HL-60/S4 treated with retinoic acid at 250 ng/mL for 4 days and 3 days (cell line): ENCODE data around the gene CLSTN2.

Source experiments
- in situ Hi-C: fragments of 300-500 bp; cut with MboI; formaldehyde crosslinking; loops from 2 replicates; pipeline ENCODE4 v1.7.0; 2022; ENCODE audit warnings: low sequenced_read_pairs

CLSTN2 gene

GRCh38 chr3:140051019-140051957 lies 116.3 kb downstream of the CLSTN2 start:
- in situ Hi-C loops = no loop called here

GRCh38 chr3:140052771-140053702 lies 118.1 kb downstream of the CLSTN2 start:
- in situ Hi-C loops = no loop called here

- in situ Hi-C loops = no loop called here
Observed at GRCh38 chr3:140053794-140054193, 118.8 kb downstream of the CLSTN2 start.

- in situ Hi-C loops = no loop called here
Observed at GRCh38 chr3:140055092-140055791, 120.3 kb downstream of the CLSTN2 start.

- in situ Hi-C loops = no loop called here
Observed at GRCh38 chr3:140056047-140056446, 121.1 kb downstream of the CLSTN2 start.

- in situ Hi-C loops = no loop called here
Observed at GRCh38 chr3:140061211-140061610, 126.2 kb downstream of the CLSTN2 start.

- in situ Hi-C loops = no loop called here
Observed at GRCh38 chr3:140062461-140062860, 127.5 kb downstream of the CLSTN2 start.

GRCh38 chr3:140067487-140067886 lies 132.5 kb downstream of the CLSTN2 start:
- in situ Hi-C loops = no loop called here

- in situ Hi-C loops = no loop called here
Observed at GRCh38 chr3:140068494-140069017, 133.6 kb downstream of the CLSTN2 start.

- in situ Hi-C loops = no loop called here
Observed at GRCh38 chr3:140073278-140074045, 138.5 kb downstream of the CLSTN2 start.

- in situ Hi-C loops = no loop called here
Observed at GRCh38 chr3:140076552-140076951, 141.6 kb downstream of the CLSTN2 start.

- in situ Hi-C loops = no loop called here
Observed at GRCh38 chr3:140077406-140077805, 142.4 kb downstream of the CLSTN2 start.

GRCh38 chr3:140078343-140078742 lies 143.4 kb downstream of the CLSTN2 start:
- in situ Hi-C loops = no loop called here

- in situ Hi-C loops = no loop called here
Observed at GRCh38 chr3:140078940-140079339, 144.0 kb downstream of the CLSTN2 start.

GRCh38 chr3:140081887-140082286 lies 146.9 kb downstream of the CLSTN2 start:
- in situ Hi-C loops = no loop called here

GRCh38 chr3:140085001-140085400 lies 150.0 kb downstream of the CLSTN2 start:
- in situ Hi-C loops = no loop called here

- in situ Hi-C loops = no loop called here
Observed at GRCh38 chr3:140086642-140087041, 151.7 kb downstream of the CLSTN2 start.

GRCh38 chr3:140088058-140088457 lies 153.1 kb downstream of the CLSTN2 start:
- in situ Hi-C loops = no loop called here

- in situ Hi-C loops = no loop called here
Observed at GRCh38 chr3:140088513-140088912, 153.5 kb downstream of the CLSTN2 start.
